Measurements from ENCODE around the gene KIAA1328. TPM values are rescaled to one million over a fixed set of nuclear protein-coding genes. Genes with fewer than 3 reads are reported as not detected.

KIAA1328 gene
- total RNA-seq, 1 donor from 2014 or later = 11.9 TPM

- no peak for ATAC-seq
- no peak for DNase-seq
- TF ChIP-seq, protein P1, sequence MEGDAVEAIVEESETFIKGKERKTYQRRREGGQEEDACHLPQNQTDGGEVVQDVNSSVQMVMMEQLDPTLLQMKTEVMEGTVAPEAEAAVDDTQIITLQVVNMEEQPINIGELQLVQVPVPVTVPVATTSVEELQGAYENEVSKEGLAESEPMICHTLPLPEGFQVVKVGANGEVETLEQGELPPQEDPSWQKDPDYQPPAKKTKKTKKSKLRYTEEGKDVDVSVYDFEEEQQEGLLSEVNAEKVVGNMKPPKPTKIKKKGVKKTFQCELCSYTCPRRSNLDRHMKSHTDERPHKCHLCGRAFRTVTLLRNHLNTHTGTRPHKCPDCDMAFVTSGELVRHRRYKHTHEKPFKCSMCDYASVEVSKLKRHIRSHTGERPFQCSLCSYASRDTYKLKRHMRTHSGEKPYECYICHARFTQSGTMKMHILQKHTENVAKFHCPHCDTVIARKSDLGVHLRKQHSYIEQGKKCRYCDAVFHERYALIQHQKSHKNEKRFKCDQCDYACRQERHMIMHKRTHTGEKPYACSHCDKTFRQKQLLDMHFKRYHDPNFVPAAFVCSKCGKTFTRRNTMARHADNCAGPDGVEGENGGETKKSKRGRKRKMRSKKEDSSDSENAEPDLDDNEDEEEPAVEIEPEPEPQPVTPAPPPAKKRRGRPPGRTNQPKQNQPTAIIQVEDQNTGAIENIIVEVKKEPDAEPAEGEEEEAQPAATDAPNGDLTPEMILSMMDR (IDR thresholded peaks at IDR 0.05) = no peak
These were observed 418.7 kb downstream of the KIAA1328 start for GRCh38 chr18:37247497-37248161.

GRCh38 chr18:37248281-37248680 lies 419.4 kb downstream of the KIAA1328 start:
- no peak overlapping the region for H3K27ac ChIP-seq
- peak; percentile 4 for ATAC-seq

More at GRCh38 chr18:37247497-37248161, 418.7 kb downstream of the KIAA1328 start:
- Histone ChIP-seq H3K4me1 (no peaks in the 10 kb centered on the region), H3K27me3 (peaks cover 11% of the 10 kb centered on the region), H3K27ac (no peak overlapping the region), H3K9me3 (no peaks in the 10 kb centered on the region), H3K4me3 (no peak overlapping the region), H3K36me3 (no peaks in the 10 kb centered on the region)
- intact Hi-C loops (cut with DNase I) = no loop called here

GRCh38 chr18:37249171-37249886 lies 420.4 kb downstream of the KIAA1328 start:
- H3K4me3 ChIP-seq = no peak overlapping the region
- DNase-seq = peak; percentile 22
- no peak overlapping the region for H3K27ac ChIP-seq
- H3K36me3 ChIP-seq = no peaks in the 10 kb centered on the region
- TF ChIP-seq, protein P1 (IDR thresholded peaks at IDR 0.05) = no peak
- H3K27me3 ChIP-seq = peaks cover 23% of the 10 kb centered on the region
- no peak for ATAC-seq
- intact Hi-C loops (cut with DNase I) = no loop called here
- H3K4me1 ChIP-seq = no peaks in the 10 kb centered on the region
- no peaks in the 10 kb centered on the region for H3K9me3 ChIP-seq

More at GRCh38 chr18:37248281-37248680, 419.4 kb downstream of the KIAA1328 start:
- Histone ChIP-seq H3K4me3 (no peak overlapping the region), H3K4me1 (no peaks in the 10 kb centered on the region), H3K36me3 (no peaks in the 10 kb centered on the region), H3K9me3 (no peaks in the 10 kb centered on the region), H3K27me3 (peaks cover 17% of the 10 kb centered on the region)
- TF ChIP-seq, protein P1 (IDR thresholded peaks at IDR 0.05) = no peak
- intact Hi-C loops (cut with DNase I) = no loop called here
- peak; percentile 28 for DNase-seq

- TF ChIP-seq, protein P1 (IDR thresholded peaks at IDR 0.05) = no peak
- intact Hi-C loops (cut with DNase I) = no loop called here
- ATAC-seq (no peak), DNase-seq (peak; percentile 42)
- Histone ChIP-seq H3K36me3 (no peaks in the 10 kb centered on the region), H3K27ac (no peak overlapping the region), H3K4me1 (no peaks in the 10 kb centered on the region), H3K27me3 (peaks cover 25% of the 10 kb centered on the region), H3K9me3 (no peaks in the 10 kb centered on the region), H3K4me3 (no peak overlapping the region)
These were observed 421.1 kb downstream of the KIAA1328 start for GRCh38 chr18:37249895-37250618.

- Histone ChIP-seq H3K36me3 (no peaks in the 10 kb centered on the region), H3K9me3 (no peaks in the 10 kb centered on the region), H3K27me3 (peaks cover 40% of the 10 kb centered on the region), H3K4me3 (no peak overlapping the region), H3K4me1 (no peaks in the 10 kb centered on the region), H3K27ac (no peak overlapping the region)
- intact Hi-C loops (cut with DNase I) = no loop called here
- TF ChIP-seq, protein P1 (IDR thresholded peaks at IDR 0.05) = no peak
- DNase-seq = peak; percentile 34
- no peak for ATAC-seq
These were observed 422.8 kb downstream of the KIAA1328 start for GRCh38 chr18:37251679-37252078.

All from upper lobe of right lung (tissue), 1 donor.